SK-N-SH treated with all-trans-retinoic acid at 6 μM for 48 hours (cell line): ENCODE data around the gene CNTN6.

Experiments used
- ATAC-seq: fragments of 200-7000 bp; cut with Tn5 transposase; 3 replicates; pipeline ENCODE4 v1.9.1; 2020; ENCODE audit warnings: mild to moderate bottlenecking, moderate library complexity
- ARNTL ChIP-seq: fragments of 450-650 bp; formaldehyde crosslinking; IDR thresholded peaks from 2 replicates; pipeline ENCODE4 v1.5.0; 2020; ENCODE audit warnings: low read depth, mild to moderate bottlenecking, moderate library complexity, borderline replicate concordance
- BACH2 ChIP-seq: fragments of 250-450 bp; sonication (Bioruptor Pico); IDR thresholded peaks from 2 replicates; pipeline ENCODE4 v1.9.0; 2021; ENCODE audit warnings: mild to moderate bottlenecking, borderline replicate concordance
- ESRRG ChIP-seq: fragments of 250-450 bp; sonication (Bioruptor Pico); IDR thresholded peaks from 2 replicates; pipeline ENCODE4 v1.6.1; 2021; ENCODE audit warnings: mild to moderate bottlenecking
- GLIS3 ChIP-seq: fragments of 250-450 bp; sonication (Bioruptor Pico); IDR thresholded peaks from 2 replicates; pipeline ENCODE4 v1.5.0; 2020; ENCODE audit warnings: mild to moderate bottlenecking, moderate library complexity
- ISL1 ChIP-seq: fragments of 250-450 bp; sonication (Bioruptor Pico); IDR thresholded peaks from 2 replicates; pipeline ENCODE4 v2.1.2; 2022; ENCODE audit warnings: mild to moderate bottlenecking, moderate library complexity
- PPARA ChIP-seq: fragments of 250-450 bp; sonication (Bioruptor Pico); IDR thresholded peaks from 2 replicates; pipeline ENCODE4 v1.5.0; 2020; ENCODE audit warnings: mild to moderate bottlenecking, borderline replicate concordance
- RARB ChIP-seq: fragments of 250-450 bp; sonication (Bioruptor Pico); IDR thresholded peaks from 2 replicates; pipeline ENCODE4 v1.8.0; 2021; ENCODE audit warnings: mild to moderate bottlenecking, moderate library complexity
- SNAI2 ChIP-seq: fragments of 250-450 bp; sonication (Bioruptor Pico); IDR thresholded peaks from 2 replicates; pipeline ENCODE4 v1.5.0; 2020; ENCODE audit warnings: mild to moderate bottlenecking, moderate library complexity
- TOX ChIP-seq: fragments of 250-450 bp; sonication (Bioruptor Pico); IDR thresholded peaks from 2 replicates; pipeline ENCODE4 v1.8.0; 2021; ENCODE audit warnings: mild to moderate bottlenecking, moderate library complexity, borderline replicate concordance
- ZFP3 ChIP-seq: fragments of 250-450 bp; sonication (Bioruptor Pico); IDR thresholded peaks from 2 replicates; pipeline ENCODE4 v1.5.0; 2020; ENCODE audit warnings: mild to moderate bottlenecking, moderate library complexity
- ZFP30 ChIP-seq: fragments of 450-650 bp; formaldehyde crosslinking; IDR thresholded peaks from 2 replicates; pipeline ENCODE4 v1.5.0; 2022; ENCODE audit warnings: mild to moderate bottlenecking, moderate library complexity
- ZNF565 ChIP-seq: fragments of 450-650 bp; formaldehyde crosslinking; conservative IDR thresholded peaks from 2 replicates; pipeline ENCODE4 v1.5.0; 2020; ENCODE audit warnings: low read depth, mild to moderate bottlenecking, moderate library complexity
- ZNF70 ChIP-seq: fragments of 450-650 bp; formaldehyde crosslinking; IDR thresholded peaks from 2 replicates; pipeline ENCODE4 v1.5.0; 2020; ENCODE audit warnings: mild to moderate bottlenecking, moderate library complexity
- ZNF8 ChIP-seq: fragments of 450-650 bp; formaldehyde crosslinking; IDR thresholded peaks from 2 replicates; pipeline ENCODE4 v1.5.0; 2020; ENCODE audit warnings: mild to moderate bottlenecking, moderate library complexity
- TF ChIP-seq, protein P1 (sequence below): fragments of 250-450 bp; sonication (Bioruptor Pico); IDR thresholded peaks from 2 replicates; pipeline ENCODE4 v1.5.0; 2020; ENCODE audit warnings: mild to moderate bottlenecking, moderate library complexity
- TF ChIP-seq, protein P2 (sequence below): fragments of 250-450 bp; sonication (Bioruptor Pico); IDR thresholded peaks from 2 replicates; pipeline ENCODE4 v1.8.0; 2021; ENCODE audit warnings: low read depth, mild to moderate bottlenecking, moderate library complexity, borderline replicate concordance
- TF ChIP-seq, protein P3 (sequence below): fragments of 250-450 bp; sonication (Bioruptor Pico); IDR thresholded peaks from 2 replicates; pipeline ENCODE4 v1.8.0; 2020; ENCODE audit warnings: mild to moderate bottlenecking, moderate library complexity, borderline replicate concordance
- TF ChIP-seq, protein P4 (sequence below): fragments of 250-450 bp; sonication (Bioruptor Pico); IDR thresholded peaks from 2 replicates; pipeline ENCODE4 v1.5.1; 2020; ENCODE audit warnings: low read depth, mild to moderate bottlenecking, moderate library complexity
- TF ChIP-seq, protein P5 (sequence below): fragments of 250-450 bp; sonication (Bioruptor Pico); IDR thresholded peaks from 2 replicates; pipeline ENCODE4 v1.5.1; 2021; ENCODE audit warnings: mild to moderate bottlenecking, moderate library complexity

The CNTN6 gene

DNA sequence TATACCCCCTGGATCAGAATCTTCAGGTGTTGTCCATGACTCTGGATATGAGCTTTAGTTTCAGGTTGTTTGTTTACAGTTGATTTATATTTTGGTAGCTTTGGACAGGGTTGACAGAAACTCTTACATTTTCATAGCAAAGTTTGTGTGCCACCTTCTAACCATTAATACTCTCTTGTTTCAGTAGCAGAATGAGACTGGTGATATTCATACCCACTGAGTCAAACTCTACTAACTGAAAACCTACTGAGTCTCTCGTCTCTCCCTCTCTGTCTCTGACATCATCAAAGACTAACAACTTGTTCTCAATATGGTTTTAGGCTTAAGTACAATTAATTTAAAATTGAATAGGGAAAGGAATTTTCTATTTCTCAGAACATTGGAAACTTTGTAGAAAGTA is 282.3 kb downstream of the CNTN6 start:
- TF ChIP-seq, protein P1, sequence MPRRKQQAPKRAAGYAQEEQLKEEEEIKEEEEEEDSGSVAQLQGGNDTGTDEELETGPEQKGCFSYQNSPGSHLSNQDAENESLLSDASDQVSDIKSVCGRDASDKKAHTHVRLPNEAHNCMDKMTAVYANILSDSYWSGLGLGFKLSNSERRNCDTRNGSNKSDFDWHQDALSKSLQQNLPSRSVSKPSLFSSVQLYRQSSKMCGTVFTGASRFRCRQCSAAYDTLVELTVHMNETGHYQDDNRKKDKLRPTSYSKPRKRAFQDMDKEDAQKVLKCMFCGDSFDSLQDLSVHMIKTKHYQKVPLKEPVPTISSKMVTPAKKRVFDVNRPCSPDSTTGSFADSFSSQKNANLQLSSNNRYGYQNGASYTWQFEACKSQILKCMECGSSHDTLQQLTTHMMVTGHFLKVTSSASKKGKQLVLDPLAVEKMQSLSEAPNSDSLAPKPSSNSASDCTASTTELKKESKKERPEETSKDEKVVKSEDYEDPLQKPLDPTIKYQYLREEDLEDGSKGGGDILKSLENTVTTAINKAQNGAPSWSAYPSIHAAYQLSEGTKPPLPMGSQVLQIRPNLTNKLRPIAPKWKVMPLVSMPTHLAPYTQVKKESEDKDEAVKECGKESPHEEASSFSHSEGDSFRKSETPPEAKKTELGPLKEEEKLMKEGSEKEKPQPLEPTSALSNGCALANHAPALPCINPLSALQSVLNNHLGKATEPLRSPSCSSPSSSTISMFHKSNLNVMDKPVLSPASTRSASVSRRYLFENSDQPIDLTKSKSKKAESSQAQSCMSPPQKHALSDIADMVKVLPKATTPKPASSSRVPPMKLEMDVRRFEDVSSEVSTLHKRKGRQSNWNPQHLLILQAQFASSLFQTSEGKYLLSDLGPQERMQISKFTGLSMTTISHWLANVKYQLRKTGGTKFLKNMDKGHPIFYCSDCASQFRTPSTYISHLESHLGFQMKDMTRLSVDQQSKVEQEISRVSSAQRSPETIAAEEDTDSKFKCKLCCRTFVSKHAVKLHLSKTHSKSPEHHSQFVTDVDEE = no peak
- TF ChIP-seq, protein P2, sequence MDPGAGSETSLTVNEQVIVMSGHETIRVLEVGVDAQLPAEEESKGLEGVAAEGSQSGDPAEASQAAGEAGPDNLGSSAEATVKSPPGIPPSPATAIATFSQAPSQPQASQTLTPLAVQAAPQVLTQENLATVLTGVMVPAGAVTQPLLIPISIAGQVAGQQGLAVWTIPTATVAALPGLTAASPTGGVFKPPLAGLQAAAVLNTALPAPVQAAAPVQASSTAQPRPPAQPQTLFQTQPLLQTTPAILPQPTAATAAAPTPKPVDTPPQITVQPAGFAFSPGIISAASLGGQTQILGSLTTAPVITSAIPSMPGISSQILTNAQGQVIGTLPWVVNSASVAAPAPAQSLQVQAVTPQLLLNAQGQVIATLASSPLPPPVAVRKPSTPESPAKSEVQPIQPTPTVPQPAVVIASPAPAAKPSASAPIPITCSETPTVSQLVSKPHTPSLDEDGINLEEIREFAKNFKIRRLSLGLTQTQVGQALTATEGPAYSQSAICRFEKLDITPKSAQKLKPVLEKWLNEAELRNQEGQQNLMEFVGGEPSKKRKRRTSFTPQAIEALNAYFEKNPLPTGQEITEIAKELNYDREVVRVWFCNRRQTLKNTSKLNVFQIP = no peak
- no peak for TF ChIP-seq PPARA (CRISPR knock-in tag)
- no peak for TF ChIP-seq ZNF8
- TF ChIP-seq, protein P3, sequence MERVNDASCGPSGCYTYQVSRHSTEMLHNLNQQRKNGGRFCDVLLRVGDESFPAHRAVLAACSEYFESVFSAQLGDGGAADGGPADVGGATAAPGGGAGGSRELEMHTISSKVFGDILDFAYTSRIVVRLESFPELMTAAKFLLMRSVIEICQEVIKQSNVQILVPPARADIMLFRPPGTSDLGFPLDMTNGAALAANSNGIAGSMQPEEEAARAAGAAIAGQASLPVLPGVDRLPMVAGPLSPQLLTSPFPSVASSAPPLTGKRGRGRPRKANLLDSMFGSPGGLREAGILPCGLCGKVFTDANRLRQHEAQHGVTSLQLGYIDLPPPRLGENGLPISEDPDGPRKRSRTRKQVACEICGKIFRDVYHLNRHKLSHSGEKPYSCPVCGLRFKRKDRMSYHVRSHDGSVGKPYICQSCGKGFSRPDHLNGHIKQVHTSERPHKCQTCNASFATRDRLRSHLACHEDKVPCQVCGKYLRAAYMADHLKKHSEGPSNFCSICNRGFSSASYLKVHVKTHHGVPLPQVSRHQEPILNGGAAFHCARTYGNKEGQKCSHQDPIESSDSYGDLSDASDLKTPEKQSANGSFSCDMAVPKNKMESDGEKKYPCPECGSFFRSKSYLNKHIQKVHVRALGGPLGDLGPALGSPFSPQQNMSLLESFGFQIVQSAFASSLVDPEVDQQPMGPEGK = no peak
- TF ChIP-seq, protein P4, sequence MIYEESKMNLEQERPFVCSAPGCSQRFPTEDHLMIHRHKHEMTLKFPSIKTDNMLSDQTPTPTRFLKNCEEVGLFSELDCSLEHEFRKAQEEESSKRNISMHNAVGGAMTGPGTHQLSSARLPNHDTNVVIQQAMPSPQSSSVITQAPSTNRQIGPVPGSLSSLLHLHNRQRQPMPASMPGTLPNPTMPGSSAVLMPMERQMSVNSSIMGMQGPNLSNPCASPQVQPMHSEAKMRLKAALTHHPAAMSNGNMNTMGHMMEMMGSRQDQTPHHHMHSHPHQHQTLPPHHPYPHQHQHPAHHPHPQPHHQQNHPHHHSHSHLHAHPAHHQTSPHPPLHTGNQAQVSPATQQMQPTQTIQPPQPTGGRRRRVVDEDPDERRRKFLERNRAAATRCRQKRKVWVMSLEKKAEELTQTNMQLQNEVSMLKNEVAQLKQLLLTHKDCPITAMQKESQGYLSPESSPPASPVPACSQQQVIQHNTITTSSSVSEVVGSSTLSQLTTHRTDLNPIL (CRISPR knock-in tag) = no peak
- no peak for TF ChIP-seq RARB (CRISPR knock-in tag)

DNA sequence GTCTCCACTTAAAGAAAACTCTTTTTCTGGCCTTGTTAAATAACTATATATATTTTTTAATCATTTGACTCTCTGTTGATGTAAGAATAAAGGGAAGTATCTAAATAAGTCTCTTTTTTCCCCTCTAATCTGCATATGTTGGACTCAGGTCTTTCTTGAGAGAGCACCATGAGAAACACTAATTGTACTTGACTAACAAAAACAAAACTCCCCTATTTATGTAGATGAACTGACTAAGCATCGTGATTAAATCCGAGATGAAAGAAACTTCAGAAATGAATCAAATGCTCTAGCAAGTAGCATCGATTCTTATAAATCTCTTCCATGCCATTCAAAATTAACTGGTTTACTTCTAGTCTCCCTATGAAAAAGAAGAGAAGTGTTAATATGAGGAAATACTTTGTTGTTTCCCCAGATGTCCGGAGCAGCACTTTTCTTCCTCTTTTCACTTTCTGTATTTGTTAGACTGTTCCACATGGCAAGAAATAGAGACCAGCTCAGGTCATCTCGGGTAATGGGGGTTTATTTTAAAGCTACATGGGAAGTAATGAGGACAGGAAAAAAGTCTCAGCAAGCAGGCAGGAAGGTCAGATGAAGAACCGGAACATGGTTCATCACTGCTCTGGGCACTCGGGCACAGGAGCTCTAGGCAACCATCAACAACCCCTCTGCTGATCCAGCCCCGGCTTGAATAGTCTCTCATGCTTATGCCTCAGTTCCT is 288.3 kb downstream of the CNTN6 start:
- no peak for ATAC-seq
- TF ChIP-seq, protein P5, sequence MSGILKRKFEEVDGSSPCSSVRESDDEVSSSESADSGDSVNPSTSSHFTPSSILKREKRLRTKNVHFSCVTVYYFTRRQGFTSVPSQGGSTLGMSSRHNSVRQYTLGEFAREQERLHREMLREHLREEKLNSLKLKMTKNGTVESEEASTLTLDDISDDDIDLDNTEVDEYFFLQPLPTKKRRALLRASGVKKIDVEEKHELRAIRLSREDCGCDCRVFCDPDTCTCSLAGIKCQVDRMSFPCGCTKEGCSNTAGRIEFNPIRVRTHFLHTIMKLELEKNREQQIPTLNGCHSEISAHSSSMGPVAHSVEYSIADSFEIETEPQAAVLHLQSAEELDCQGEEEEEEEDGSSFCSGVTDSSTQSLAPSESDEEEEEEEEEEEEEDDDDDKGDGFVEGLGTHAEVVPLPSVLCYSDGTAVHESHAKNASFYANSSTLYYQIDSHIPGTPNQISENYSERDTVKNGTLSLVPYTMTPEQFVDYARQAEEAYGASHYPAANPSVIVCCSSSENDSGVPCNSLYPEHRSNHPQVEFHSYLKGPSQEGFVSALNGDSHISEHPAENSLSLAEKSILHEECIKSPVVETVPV (CRISPR knock-in tag) = no peak
- TF ChIP-seq BACH2 (CRISPR knock-in tag) = no peak
- TF ChIP-seq, protein P4 (CRISPR knock-in tag) = no peak
- TF ChIP-seq, protein P2 = no peak
- no peak for TF ChIP-seq ZFP30
- TF ChIP-seq SNAI2 = no peak
- no peak for TF ChIP-seq GLIS3 (CRISPR knock-in tag)
- no peak for TF ChIP-seq RARB (CRISPR knock-in tag)
- TF ChIP-seq ZNF70 (CRISPR knock-in tag) = no peak
- TF ChIP-seq, protein P3 = no peak
- TF ChIP-seq ZNF565 = no peak
- TF ChIP-seq TOX (CRISPR knock-in tag) = no peak
- TF ChIP-seq ZNF8 = no peak
- TF ChIP-seq ARNTL (CRISPR knock-in tag) = no peak
- TF ChIP-seq ZFP3 (CRISPR knock-in tag) = no peak
- TF ChIP-seq, protein P1 = no peak
- TF ChIP-seq ESRRG (CRISPR knock-in tag) = no peak
- no peak for TF ChIP-seq ISL1 (CRISPR knock-in tag)

More for the DNA sequence above, 282.3 kb downstream of the CNTN6 start:
- no peak for ATAC-seq
